Measurements from ENCODE around the gene RFX5. TPM values are rescaled to one million over a fixed set of nuclear protein-coding genes. Genes with fewer than 3 reads are reported as not detected.
A peak's percentile ranks its signal among the peaks of the same experiment; 100 is the strongest.

RFX5 gene
- total RNA-seq, 1 donor from 2014 or later = 50.9 TPM

DNA sequence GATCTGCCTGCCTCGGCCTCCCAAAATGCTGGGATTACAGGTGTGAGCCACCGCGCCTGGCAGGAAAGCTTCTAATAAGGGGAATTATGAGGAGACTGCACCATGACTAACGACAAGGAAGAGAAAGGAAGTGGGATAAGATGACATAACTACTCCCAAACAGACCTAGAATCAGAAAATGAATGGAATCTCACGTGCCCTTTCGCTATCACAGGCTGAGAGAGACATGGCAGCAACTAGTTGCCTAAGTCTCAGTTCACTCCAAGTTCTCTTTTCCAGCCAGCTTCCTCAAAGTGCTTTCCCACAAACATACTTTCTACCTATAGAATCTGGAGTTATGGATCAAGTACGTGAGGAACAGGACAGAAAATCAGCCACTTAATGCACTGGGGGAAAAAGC, 21.8 kb downstream of the RFX5 start:
- DNase-seq (ENCODE audit: low spot score) = no peak

DNA sequence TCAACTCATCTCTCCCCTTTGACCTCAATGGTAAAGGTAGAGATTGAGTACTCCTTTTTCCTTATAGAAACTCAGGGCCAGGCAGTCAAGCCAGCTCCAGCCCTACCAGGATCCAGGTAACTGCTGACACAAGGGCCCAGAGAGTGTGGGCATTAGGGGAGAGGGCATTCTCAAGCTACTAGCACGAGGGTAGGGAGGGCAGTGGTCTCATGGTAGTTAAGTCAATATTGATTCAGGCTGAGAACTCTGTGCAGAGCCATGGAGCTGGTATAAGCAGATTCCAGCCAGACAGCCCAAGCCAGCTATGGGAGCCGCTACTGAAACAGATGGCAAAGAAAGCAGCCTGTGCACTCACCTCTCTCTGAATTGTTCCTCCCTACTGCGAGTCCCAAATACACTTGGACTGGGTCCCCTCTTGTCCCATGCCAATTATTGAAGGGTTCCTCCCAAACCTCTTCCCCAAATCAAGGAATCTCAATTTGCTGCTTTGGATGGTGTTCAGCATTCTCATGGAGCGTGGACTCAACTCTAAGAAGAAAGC, 22.6 kb downstream of the RFX5 start:
- no peak for DNase-seq (ENCODE audit: low spot score)

- no peak for DNase-seq (ENCODE audit: low spot score)
These were observed 28.1 kb downstream of the RFX5 start for GRCh38 chr1:151318975-151319374.

DNA sequence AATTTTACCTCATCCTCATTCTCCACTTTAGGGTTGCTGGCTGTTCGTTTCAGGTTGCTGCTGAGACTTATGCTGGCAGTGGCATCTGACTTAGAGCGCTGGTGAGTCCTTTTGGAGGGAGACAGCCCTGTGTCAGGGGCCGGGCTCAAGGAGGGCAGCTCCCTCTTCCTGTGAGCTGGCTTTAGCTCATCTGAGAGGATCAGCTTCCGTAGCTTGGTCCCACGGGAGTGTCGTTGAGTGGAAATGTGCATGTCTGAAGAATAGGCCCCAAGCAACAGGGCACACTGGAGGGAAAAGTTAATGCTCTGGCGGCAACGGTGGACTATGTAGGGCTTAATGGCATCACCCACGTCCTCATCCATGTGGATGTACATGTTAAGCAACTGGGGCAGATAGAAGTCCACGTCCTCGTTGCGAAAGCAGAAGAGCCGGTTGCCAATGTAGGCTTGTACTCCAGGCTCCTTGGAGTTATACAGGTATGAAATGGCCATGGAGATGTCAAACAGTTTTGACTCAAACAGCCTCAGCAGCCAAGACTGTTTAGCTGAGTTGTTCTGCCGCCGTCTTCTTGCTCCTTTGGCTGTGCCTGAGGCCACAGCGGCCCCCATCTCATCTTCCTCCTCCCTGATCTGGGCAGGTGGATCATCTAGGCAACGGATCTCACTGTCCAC, 31.4 kb downstream of the RFX5 start:
- DNase-seq (ENCODE audit: low spot score) = no peak

DNA sequence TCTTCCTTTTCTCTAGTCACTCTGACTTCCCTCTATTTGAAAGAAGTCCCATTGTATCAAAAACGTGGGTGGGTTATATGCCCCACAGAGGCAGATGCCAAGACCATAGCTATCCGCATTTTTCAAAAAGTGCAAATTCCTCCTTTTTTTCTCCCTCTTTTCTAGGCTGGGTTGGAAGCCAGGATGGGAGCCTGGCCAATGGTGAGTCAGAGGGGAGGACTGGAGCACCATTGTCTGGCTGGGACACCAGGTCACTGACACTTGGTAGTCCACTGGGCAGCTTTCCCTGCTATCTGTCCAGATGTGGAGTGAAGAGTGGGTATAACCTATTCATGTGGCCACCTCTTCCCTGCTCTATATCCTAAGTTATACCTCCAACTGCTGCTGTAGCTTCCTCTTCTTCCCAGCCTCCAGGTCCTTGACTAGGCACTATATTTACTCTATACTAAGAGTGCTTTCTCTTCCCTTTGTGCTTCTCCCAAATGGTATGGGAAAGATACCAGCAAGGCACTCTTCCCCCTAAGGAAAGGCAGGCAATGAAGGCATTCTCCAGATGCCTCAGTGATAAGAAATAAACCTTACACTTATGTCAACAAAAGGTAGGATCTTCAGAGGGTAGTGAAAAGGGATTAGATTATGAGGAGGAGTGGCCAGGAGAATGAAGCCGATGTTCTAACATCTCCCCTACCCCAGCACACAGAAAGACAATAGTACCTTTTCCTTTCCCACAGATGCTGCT, 32.7 kb downstream of the RFX5 start:
- DNase-seq (ENCODE audit: low spot score) = peak; percentile 70

DNA sequence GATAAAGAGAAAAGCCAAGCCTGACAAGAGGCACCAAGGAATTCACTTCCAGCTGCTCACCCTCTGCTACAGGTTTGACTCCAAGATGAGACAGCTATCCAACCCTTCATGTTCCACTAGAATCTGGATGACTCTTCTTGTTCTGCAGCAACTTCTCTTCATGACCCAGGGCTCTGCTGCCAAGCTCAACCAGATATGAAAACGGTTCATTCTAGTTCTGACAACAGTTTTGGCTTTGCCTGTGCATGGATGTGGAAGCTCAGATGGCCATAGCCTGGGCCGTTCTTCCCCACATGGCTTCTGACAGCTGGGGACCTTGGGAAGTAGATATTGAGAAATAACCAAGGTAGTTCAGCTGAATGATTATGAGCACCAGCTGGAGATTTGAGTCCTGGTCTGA, 33.6 kb downstream of the RFX5 start:
- DNase-seq (ENCODE audit: low spot score) = no peak

DNA sequence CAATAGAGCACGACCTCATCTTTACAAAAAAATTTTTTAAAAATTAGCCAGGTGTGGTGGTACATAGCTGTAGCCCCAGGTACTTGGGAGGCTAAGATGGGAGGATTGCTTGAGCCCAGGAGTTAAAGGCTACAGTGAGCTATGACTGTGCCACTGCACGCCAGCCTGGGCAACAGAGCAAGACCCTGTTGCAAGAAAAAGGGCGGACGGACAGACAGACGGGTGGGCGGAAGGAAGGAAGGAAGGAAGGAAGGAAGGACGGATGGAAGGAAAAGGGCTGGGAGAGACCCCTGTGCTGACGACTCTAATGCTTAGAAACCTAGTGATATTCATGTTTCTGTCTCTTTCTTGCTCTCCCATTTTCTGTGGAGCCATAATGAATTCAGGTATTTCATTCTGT, 34.2 kb downstream of the RFX5 start:
- no peak for DNase-seq (ENCODE audit: low spot score)

DNA sequence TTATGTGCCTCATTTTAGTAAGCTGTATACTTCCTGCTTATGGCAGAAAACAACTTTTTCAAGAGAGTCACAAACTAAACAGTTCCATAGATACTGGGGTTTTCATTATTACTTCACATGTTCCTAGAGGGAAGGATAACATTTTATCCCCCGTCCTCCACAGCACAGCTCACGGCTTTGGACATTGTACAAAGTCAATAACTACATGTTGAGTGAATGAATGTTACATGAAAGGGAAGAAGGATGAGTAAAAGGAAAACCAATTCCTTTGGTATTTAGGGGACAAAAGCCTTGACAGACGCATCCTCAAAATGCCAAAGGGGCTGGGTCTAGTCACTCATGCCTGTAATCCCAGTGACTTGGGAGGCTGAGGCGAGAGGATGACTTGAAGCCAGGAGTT, 34.6 kb downstream of the RFX5 start:
- no peak for DNase-seq (ENCODE audit: low spot score)

DNA sequence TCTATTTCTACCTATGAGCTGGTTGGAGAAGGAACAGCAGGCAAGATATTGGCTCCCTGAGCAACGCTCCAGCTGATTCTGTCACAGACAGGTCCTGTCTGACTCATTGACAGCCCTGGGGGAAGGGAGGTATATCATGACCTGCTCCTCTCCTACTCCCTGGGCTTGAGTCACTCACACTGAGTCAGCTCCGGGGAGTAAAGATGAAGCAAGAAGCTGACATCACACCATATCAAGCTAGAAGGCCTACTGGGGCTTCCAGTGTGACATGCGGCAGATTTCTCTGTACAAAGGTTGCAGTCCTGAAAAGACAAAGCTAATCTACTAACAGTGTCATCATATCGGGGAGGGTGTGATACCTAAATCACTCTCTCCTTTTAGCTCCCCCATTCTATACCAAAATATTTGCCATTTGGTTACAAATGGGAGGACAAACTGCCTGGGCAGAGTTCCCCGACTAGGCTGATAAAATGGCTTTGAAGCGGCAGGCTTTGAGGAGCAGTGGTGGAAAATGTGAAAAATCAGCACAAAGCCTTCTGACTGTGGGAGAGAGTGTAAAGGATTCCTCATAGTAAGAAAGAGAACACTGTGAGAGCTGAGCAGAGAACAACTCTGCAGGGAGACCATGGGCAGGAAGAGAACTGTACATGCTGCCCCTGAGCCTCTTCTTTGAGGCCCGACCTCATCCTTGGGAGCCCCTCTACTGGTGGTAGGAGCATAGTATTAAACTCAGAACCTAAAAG, 35.3 kb downstream of the RFX5 start:
- peak; percentile 88 for DNase-seq (ENCODE audit: low spot score)

- DNase-seq (ENCODE audit: low spot score) = no peak
These were observed 36.0 kb downstream of the RFX5 start for GRCh38 chr1:151311011-151311410.

GRCh38 chr1:151309811-151310323, 37.2 kb downstream of the RFX5 start:
- no peak for DNase-seq (ENCODE audit: low spot score)

GRCh38 chr1:151294742-151295462, 52.1 kb downstream of the RFX5 start:
- no peak for DNase-seq (ENCODE audit: low spot score)

DNA sequence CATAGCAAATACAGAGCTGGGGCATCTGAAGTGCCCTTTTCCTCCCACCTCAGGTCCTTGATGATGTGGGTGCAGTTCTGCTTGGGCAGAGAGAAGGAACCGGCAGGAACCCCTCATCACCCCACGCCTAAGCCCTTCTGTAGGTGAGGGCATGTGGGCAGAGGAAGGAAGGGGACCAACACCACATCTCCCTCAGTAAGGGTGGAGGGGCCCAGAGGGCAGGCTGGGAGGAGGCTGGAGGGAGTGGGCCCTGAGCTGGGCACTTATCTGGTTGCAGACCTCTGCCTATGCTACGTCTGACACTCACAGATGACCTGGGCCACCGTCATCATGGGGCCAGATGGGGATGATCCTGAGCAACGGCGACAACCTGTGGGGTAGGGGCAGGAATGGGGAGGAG, 54.0 kb downstream of the RFX5 start:
- DNase-seq (ENCODE audit: low spot score) = no peak

DNA sequence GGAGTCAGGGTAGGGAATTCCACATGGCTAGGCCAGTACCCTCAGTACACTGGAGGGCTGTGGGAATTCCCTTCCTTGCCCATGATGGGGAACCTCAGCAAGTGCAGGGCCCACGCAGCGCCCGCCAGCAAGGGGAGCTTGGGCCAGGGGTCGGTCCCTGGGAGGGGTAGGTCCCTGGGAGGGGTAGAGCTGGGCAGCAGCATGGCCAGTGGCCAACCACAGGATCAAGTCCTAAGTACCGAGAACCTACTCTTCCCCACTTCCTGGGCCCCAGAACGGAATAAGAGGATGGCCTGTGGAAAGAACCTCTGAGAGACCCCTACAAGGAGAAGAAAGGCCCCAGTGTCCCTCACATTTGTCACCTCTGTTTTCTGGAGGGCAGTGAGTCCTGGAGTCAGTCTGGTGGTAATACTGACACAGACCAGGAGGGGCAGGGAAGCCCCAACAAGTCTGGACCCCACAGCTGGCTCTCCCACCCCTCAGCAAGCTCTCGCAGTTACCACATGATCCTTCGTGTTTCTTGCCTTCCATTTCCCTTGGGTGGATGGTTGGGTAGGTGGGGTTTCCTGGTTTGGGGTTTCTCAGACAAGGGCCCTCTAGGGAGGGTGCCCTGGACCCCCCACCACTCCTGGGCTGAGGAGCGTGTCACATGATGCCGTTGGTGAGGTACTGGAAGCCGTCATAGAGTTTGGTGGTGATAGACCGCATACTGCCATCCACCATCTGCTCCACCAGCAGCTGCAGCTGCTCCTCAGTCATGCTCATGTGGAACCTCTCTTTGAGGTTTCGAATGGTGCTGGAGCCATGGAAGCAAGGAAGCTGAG, 54.6 kb downstream of the RFX5 start:
- no peak for DNase-seq (ENCODE audit: low spot score)

DNA sequence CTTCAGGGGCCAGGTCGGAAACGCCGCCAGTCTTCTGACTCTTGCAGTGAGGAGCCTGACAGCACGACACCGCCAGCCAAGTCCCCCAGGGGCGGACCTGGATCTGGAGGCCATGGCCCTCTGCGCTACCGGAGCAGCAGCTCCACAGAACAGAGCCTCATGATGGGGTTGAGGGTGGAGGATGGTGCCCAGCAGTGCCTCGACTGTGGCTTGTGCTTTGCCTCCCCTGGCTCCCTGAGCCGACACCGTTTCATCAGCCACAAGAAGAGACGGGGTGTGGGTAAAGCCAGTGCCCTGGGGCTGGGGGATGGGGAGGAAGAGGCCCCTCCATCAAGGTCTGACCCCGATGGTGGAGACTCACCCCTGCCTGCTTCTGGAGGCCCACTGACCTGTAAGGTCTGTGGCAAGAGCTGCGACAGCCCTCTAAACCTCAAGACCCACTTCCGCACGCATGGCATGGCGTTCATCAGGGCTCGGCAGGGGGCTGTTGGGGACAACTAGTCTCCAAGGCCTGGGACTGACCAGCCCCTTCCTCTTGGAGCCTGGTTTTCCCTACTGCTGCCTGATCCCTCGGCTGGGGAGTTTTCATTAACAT, 56.2 kb downstream of the RFX5 start:
- DNase-seq (ENCODE audit: low spot score) = no peak

Other genes starting within 250 kb of the RFX5 start
- 9.1 TPM for gene SEMA6C, start 200.6 kb downstream of the RFX5 start, total RNA-seq
- 4.6 TPM for gene TNFAIP8L2, start 190.6 kb downstream of the RFX5 start, total RNA-seq
- gene LYSMD1, start 181.3 kb downstream of the RFX5 start, total RNA-seq = 11.5 TPM
- 36.4 TPM for gene SCNM1, start 181.1 kb downstream of the RFX5 start, total RNA-seq
- gene TMOD4, start 171.3 kb downstream of the RFX5 start, total RNA-seq = 0.78 TPM
- 43.8 TPM for gene VPS72, start 157.1 kb downstream of the RFX5 start, total RNA-seq
- gene PIP5K1A, start 148.7 kb downstream of the RFX5 start, total RNA-seq = 41.8 TPM
- gene PSMD4, start 92.5 kb downstream of the RFX5 start, total RNA-seq = 125 TPM
- gene ZNF687, start 65.0 kb downstream of the RFX5 start, total RNA-seq = 40.4 TPM
- 71.4 TPM for gene PI4KB, start 19.8 kb downstream of the RFX5 start, total RNA-seq
- 180 TPM for gene SELENBP1, start 25.5 kb upstream of the RFX5 start, total RNA-seq
- gene PSMB4, start 52.3 kb upstream of the RFX5 start, total RNA-seq = 195 TPM
- 108 TPM for gene POGZ, start 112.2 kb upstream of the RFX5 start, total RNA-seq
- 91.9 TPM for gene CGN, start 164.1 kb upstream of the RFX5 start, total RNA-seq
- gene TUFT1, start 193.1 kb upstream of the RFX5 start, total RNA-seq = 16.5 TPM